Sigmoid colon (tissue), 7 donors: ENCODE data around the gene STAT2. TPM values are rescaled to one million over a fixed set of nuclear protein-coding genes. Genes with fewer than 3 reads are reported as not detected.

Source experiments
- DNase-seq: peaks from one replicate; pipeline ENCODE4 v3.0.0-alpha.2; 2019
- H3K27ac ChIP-seq, 4 donors: fragments of 200-600 bp; sonication (generic); one replicate each; pipeline ENCODE4 v1.5.1; 2016 to 2019; ENCODE audit warnings: mild to moderate bottlenecking in 1 of 4
- H3K27me3 ChIP-seq, 3 donors: fragments of 200-600 bp; sonication (generic); one replicate each; pipeline ENCODE4 v1.5.1; 2019; ENCODE audit warnings: mild to moderate bottlenecking in 1 of 3
- H3K36me3 ChIP-seq, 4 donors: fragments of 200-600 bp; sonication (generic); one replicate each; pipeline ENCODE4 v1.5.1; 2016 to 2019
- H3K4me1 ChIP-seq, 4 donors: fragments of 200-600 bp; sonication (generic); one replicate each; pipeline ENCODE4 v1.5.1; 2017 to 2019
- H3K4me3 ChIP-seq, 4 donors: fragments of 200-600 bp; sonication (generic); one replicate each; pipeline ENCODE4 v1.5.1; 2017 to 2019; ENCODE audit warnings: mild to moderate bottlenecking in 2 of 4, moderate library complexity in 1 of 4
- H3K9me3 ChIP-seq, 4 donors: fragments of 200-600 bp in 3 of 4; sonication (generic) in 3 of 4; one replicate each; pipeline versions ENCODE4 v1.5.1 to v1.6.1; 2013 to 2019
- CTCF ChIP-seq, 4 experiments: fragments of 450-650 bp in 3 of 4; fragments of 200-600 bp in 1 of 4; IDR thresholded peaks; one replicate each; pipeline ENCODE4 v1.5.1; 2016 to 2019; ENCODE audit warnings: antibody characterized with exemption in 4 of 4, mild to moderate bottlenecking in 3 of 4, moderate library complexity in 2 of 4
- EP300 ChIP-seq, 4 donors: sonication (generic); formaldehyde crosslinking; IDR thresholded peaks; one replicate each; pipeline ENCODE4 v1.6.1; 2017; ENCODE audit warnings: antibody characterized with exemption in 4 of 4
- POLR2A ChIP-seq, 2 donors: fragments of 450-650 bp; IDR thresholded peaks; one replicate each; pipeline ENCODE4 v1.6.1; 2016; ENCODE audit warnings: antibody characterized with exemption in 2 of 2, mild to moderate bottlenecking in 2 of 2, moderate library complexity in 2 of 2
- POLR2AphosphoS5 ChIP-seq, 4 donors: sonication (generic); formaldehyde crosslinking; IDR thresholded peaks; one replicate each; pipeline ENCODE4 v1.6.1; 2017; ENCODE audit warnings: antibody characterized with exemption in 4 of 4
- WGBS, 2 donors: extraction: QIAGEN DNeasy Blood & Tissue Kit; methylation state at CpG; one replicate each; pipeline ENCODE4 v1.1.7; 2013; 5-methylcytosine and 5-hydroxymethylcytosine counted together
- intact Hi-C: fragments of 100-400 bp; cut with DNase I; formaldehyde crosslinking; loops from one replicate; pipeline ENCODE4 v1.15.1; 2023
- polyA plus RNA-seq, 3 donors: library from polyadenylated mRNA; stranded (reverse); fragments of 200-250 nt; gene quantifications; one replicate each; pipeline ENCODE4 v1.2.3, GENCODE V29; 2013
- total RNA-seq, 4 donors: library from RNA; depleted of rRNA; stranded (reverse); fragments of >200 nt; gene quantifications; one replicate each; pipeline ENCODE4 v1.1.0, GENCODE V29; 2016
- donor health status: healthy with polysubstance abuse.
- donor health status: Bipolar disorder and iron deficiency.
- donor health status: healthy.

STAT2 gene
- total and polyA plus RNA-seq, 7 donors, result 15.0 to 160 (median 73.6) TPM

GRCh38 chr12:56311003-56311402, 48.9 kb downstream of the STAT2 start:
- peaks cover 4 to 73% (median 13%) of the 10 kb centered on the region in 4 donors for H3K36me3 ChIP-seq
- H3K9me3 ChIP-seq, result no peaks in the 10 kb centered on the region
- H3K27ac ChIP-seq, result no peak overlapping the region
- intact Hi-C loops, result no loop called here
- TF ChIP-seq CTCF (IDR thresholded peaks at IDR 0.05), result no peak
- TF ChIP-seq POLR2AphosphoS5 (IDR thresholded peaks at IDR 0.05), result no peak
- no peak for TF ChIP-seq EP300 (IDR thresholded peaks at IDR 0.05)
- TF ChIP-seq POLR2A (IDR thresholded peaks at IDR 0.05), result no peak
- H3K27me3 ChIP-seq, result no peaks in the 10 kb centered on the region
- WGBS, 2 donors, result 97 to 98% methylated on average over 12 of the region's 12 CpGs
- H3K4me1 ChIP-seq, result peaks cover 0 to 17% (median 10%) of the 10 kb centered on the region in 4 donors
- H3K4me3 ChIP-seq, result no peak overlapping the region
- DNase-seq, result no peak

- Histone ChIP-seq H3K4me3 (no peak overlapping the region), H3K4me1 (no peaks in the 10 kb centered on the region), H3K9me3 (no peaks in the 10 kb centered on the region), H3K27ac (no peak overlapping the region), H3K27me3 (no peaks in the 10 kb centered on the region), H3K36me3 (peaks cover 4 to 82% (median 13%) of the 10 kb centered on the region in 4 donors)
- 89 to 93% methylated on average over 3 of the region's 3 CpGs for WGBS, 2 donors
- intact Hi-C loops, result no loop called here
- TF ChIP-seq POLR2AphosphoS5 (IDR thresholded peaks at IDR 0.05) (no peak), CTCF (IDR thresholded peaks at IDR 0.05) (no peak), EP300 (IDR thresholded peaks at IDR 0.05) (no peak), POLR2A (IDR thresholded peaks at IDR 0.05) (no peak)
- DNase-seq, result no peak
Measured at GRCh38 chr12:56308714-56309113, 51.2 kb downstream of the STAT2 start.

GRCh38 chr12:56307221-56307965, 52.5 kb downstream of the STAT2 start:
- Histone ChIP-seq H3K27me3 (no peaks in the 10 kb centered on the region), H3K4me3 (no peak overlapping the region), H3K27ac (no peak overlapping the region), H3K36me3 (peaks cover 4 to 72% (median 13%) of the 10 kb centered on the region in 4 donors), H3K4me1 (peaks cover 0 to 8% (median 0%) of the 10 kb centered on the region in 4 donors), H3K9me3 (no peaks in the 10 kb centered on the region)
- DNase-seq, result no peak
- TF ChIP-seq POLR2A (IDR thresholded peaks at IDR 0.05), result no peak
- TF ChIP-seq CTCF (IDR thresholded peaks at IDR 0.05), result no peak
- intact Hi-C loops, result no loop called here
- 97 to 98% methylated on average over 7 of the region's 7 CpGs for WGBS, 2 donors

GRCh38 chr12:56304872-56305590, 54.9 kb downstream of the STAT2 start:
- Histone ChIP-seq H3K36me3 (peaks cover 4 to 55% (median 8%) of the 10 kb centered on the region in 4 donors), H3K9me3 (no peaks in the 10 kb centered on the region)
- intact Hi-C loops, result no loop called here

More at GRCh38 chr12:56304872-56305590, 54.9 kb downstream of the STAT2 start:
- peaks cover 0 to 26% (median 11%) of the 10 kb centered on the region in 4 donors for H3K4me1 ChIP-seq
- H3K27ac ChIP-seq, result no peak overlapping the region
- H3K4me3 ChIP-seq, result no peak overlapping the region
- TF ChIP-seq POLR2AphosphoS5 (IDR thresholded peaks at IDR 0.05) (no peak), POLR2A (IDR thresholded peaks at IDR 0.05) (no peak), EP300 (IDR thresholded peaks at IDR 0.05) (no peak), CTCF (IDR thresholded peaks at IDR 0.05) (no peak)
- no peak for DNase-seq
- WGBS, 2 donors, result 94 to 95% methylated on average over 8 of the region's 8 CpGs
- no peaks in the 10 kb centered on the region for H3K27me3 ChIP-seq
